RPMI8226 (cell line): ENCODE measurements around the gene ITGA5.
A peak's percentile ranks its signal among the peaks of the same experiment; 100 is the strongest.

Experiments used
- DNase-seq: peaks from one replicate; pipeline ENCODE4 v3.0.0-alpha.2; 2015

Gene ITGA5

DNA sequence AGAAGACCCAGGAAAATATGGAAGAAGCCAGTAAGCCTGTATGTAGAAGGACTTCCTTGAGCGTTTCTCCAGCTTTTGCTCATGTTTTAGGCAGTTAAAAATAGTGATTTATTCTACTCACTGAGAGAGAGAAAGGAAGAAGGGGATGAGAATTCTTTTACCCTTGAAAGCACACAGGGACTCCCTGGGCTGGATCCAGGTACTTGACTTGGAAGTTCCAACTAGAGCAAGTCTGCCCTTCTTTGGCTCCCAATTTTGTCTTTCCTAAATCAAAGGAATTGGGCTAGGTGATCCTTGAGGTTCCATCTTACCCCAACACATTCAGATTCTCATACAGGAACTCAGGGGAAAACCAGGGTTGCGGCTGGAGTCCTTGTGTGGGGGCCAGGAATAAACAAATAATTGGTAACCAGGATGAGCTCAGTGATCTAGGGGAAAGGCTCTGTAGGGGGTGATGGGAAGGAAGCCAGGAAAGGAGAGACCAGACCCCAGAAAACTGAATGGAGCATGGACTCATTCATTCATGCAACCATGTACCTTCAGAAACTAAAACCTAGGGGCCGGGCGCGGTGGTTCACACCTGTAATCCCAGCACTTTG, 11.5 kb upstream of the ITGA5 start:
- no peak for DNase-seq

DNA sequence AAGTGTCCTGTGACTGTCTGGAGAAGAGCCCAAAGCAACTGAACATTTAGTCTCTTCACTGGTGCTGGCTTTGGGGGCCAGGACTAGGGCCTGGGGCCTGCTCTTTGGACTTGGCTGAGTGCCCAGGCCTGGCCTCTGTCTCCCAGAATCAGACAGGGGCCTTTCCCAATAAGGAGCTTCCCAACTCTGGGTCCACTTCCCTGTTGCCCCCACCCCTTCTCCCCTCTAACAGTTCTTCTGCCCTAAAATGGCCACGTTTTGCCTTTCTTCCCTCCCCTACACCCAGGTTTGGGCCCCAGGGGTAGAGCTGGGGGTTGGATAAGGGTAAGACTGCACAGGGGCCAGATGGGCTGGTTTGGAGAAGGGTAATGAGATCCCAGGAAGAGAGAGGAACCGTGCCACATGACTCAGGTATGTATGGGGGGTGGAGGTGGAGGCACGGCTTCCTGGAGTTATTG, 10.0 kb upstream of the ITGA5 start:
- no peak for DNase-seq

DNA sequence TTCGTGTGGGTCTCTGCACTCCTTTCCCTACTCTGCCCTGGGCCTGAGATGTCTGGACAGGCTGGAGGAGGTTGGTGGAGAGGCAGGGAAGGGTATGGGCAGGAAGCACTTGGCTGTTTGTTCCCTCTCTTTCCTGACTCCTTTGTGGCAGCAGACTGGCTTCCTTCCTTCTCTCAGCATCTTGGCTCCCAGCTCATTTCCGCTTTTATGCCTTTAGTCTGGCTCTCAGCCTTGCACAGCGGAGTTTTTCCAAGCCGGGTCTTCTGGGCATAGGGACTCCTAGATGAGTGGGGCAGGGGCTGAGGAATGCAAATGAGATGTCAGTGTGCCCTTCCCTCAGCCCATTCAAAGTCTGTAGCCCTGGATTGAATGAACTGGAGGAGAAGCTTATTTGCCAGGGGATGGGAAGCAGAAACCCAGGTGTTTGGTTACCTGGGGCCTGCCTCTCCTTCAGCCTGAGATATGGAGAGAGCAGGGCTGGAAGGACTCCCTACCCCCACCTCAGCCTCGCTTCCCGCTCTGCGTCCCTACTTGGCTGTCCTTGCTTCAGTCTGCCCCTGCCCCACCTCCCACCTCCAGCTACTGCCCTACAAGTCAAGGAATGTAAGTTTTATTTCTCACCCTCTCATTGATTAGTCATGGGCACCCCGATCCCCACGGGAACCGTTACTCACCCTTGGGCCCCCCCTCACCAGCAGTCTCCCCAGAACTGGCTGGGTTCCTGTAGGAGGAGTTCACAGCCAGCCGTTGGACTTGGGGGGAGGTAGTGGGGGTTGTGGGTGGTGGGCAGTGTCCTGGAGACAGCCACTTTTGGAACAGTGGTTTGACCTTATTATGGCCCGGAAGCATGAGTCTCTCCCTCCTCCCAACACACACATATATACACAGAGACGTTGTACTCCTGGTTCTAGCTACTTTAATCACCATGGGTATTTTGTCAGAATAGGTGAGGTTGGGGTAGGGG, 9.3 kb upstream of the ITGA5 start:
- no peak for DNase-seq

DNA sequence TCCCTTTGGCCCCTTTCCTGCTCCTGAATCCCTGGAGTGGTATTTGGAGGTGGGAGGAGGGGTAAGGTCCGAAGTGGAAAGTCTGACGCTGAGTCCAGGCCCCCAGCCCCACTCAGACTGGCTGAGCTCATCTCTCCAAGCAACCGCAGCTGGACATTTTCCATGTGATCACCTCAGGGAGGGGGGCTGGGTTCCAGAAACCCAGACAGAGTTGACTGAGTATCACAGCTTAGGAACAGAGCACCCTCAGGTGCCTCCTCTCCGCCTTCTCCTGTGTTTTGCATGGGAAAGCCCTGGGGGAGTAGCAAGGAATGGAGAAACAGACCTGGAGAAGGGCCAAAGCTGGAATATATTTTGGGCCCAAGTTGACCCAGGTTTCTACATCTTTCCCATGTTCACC, 8.0 kb upstream of the ITGA5 start:
- DNase-seq: no peak

DNA sequence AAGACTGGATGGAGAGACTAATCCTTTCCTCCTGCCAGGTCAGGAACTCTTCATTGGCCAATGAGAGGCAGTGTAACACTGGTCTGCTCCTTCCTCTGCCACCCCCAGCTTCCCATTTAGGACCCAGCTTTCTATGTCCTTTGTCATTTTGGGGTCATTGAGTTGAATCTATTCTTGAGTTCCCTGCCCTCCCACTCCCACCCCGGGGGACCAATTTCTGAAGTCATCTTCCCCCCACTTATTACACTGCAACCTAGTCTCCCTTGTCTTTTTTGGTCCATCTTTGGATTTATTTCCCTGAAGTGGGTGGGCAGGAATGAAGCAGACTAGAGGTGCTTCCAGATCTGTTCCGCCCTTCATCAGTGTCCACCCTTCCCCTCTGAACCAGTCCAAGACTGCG, 7.6 kb upstream of the ITGA5 start:
- no peak for DNase-seq

DNA sequence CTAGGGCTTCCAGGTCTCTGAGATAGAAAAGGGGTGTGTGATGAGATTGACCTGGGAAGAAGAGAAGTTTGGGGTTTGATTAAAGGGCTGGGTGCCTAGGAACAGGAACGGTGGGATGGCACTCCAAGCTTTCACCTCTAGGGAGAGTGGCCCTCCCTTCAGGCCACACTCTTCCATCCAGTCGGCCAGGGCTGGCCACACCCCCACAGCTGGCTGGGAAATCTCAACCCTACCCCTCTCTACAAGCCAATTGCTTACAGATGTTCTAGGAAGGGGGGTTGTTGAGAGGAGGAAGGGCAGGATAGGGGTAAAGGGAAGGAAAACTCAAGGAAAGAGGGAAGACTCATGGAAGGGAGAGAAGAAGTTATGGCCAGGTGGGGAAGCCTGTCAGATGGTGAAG, 6.6 kb upstream of the ITGA5 start:
- DNase-seq: no peak

DNA sequence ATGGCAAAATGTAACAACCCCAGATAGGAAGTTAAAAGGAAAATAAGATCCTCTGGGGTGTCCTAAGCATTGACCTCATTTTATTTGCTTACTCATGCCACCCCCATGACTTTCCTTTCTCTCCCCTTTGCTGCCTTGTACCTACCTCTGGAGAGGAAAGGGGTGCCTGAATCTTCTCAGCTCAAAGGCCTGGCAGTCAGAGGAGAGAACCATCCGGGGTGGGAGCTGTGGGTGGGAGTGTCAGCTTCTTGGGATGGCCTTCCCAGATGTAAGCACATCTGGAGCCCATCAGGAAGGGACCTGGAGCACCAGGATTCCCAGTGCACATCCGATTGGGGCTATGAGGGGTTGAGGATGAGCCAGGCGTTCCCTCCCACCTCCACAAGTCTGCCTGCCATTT, 5.2 kb upstream of the ITGA5 start:
- DNase-seq: no peak

DNA sequence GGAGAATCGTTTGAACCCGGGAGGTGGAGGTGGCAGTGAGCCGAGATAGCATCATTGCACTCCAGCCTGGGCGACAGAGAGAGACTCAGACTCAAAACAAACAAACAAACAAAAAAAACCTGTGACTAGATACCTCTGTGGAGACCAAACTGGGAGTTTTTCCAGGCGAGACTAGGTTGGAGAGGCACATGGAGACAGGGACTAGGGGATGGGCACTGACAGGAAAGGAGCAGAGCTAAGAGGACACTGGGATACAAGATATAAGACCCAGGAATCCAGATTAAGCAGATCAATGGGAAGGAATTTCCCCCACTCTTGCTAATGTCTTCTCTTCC, 4.7 kb upstream of the ITGA5 start:
- no peak for DNase-seq

DNA sequence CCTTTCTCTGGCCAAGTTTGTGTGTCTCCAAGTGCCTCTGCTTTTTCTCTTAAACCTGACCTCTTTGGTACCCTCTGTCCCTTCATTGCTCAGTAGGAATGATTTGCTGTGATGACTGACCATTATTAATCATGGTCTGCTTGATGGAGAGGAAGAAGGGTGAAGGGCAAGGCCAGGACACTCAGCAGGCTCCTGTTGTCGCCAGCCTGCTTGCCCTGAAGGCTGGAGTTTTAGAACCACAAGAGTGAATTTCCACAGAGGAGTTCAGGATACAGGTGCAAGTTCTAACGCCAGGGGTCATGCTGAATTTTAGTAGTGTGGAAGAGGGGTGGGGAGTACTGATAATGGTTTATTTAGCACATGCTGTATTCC, 2.8 kb upstream of the ITGA5 start:
- DNase-seq: no peak

DNA sequence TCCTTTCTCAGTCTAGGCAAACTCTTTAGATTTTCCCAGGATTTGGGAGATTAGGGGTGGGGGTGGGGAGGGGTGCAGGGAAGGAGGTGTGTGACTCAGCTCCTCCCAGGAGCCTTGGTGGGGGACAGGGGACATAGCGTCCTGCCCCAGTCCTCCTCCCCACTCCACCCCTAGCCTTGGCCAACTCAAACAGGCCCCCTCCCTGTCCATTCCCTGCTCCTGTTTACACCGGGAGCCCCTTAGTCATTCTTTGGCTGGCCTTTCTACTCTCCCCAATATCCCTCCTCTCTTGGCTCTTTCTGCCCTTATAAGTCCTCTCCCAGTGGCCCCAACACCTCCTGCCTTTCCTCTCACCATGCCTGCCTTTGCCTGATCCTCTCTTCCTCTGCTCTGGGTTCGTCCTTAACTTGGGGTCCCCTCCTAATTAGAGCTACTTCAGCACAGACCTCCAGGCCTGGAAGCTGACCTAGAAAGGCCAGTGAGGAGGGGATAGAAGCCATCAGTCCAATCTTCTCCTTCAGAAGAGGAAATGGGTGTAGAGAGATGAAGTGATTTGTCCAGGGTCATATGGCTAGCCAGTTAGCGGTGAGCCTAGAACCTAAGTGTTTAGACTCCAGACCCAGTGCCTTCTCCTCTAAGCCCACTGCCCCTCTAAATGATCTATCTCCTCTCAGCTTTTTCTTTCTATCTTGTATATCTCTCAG, 2.3 kb upstream of the ITGA5 start:
- DNase-seq: no peak

DNA sequence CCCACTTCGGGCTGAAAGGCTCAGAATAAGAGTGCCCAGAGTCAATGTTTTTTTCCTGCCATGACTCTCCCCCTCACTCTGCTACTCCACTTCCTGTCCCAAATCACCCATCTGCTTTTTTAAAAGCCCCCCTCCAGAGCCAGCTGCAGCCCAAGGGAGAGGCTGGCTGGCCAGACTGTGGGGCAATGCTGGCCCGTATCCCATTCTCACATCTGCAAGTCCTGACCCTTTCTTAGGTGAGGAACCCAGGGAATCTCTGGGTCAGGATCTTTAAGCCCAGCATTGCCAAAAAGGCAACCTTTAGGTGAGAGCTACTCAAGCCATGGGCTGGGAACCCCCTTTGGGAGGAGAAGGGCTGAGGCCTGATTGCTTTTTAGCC, 1.7 kb upstream of the ITGA5 start:
- no peak for DNase-seq

DNA sequence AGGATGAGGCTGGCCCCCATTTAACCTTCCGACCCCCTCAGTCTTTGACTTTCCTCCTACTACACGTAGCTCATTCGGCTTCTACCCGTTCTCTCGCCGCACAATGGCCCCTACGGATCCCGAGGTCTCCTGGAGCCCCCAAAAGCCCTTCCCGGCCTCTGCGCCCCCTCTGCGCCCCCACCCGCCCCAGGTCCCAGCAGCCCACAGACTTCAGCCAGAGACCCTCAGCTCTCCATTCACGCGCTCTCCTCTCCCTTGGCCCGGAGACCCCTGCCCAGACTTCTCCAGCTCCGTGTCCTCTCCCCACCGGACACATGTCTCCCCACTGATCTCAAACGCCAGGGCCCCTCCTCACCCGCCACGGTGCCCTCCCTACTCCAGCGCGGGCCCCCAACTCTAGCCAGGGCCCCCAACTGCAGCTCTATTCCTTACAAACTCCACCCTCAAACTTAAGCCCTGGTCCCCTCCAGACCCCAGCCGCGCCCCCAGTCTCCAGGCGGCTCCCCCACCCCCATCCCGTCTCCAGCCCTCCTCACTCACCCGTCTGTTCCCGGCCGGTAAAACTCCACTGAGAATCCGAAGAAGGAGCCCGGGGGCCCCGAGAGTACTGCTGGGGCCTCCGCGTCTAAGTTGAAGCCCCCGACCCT, 502 bp downstream of the ITGA5 start:
- no peak for DNase-seq

DNA sequence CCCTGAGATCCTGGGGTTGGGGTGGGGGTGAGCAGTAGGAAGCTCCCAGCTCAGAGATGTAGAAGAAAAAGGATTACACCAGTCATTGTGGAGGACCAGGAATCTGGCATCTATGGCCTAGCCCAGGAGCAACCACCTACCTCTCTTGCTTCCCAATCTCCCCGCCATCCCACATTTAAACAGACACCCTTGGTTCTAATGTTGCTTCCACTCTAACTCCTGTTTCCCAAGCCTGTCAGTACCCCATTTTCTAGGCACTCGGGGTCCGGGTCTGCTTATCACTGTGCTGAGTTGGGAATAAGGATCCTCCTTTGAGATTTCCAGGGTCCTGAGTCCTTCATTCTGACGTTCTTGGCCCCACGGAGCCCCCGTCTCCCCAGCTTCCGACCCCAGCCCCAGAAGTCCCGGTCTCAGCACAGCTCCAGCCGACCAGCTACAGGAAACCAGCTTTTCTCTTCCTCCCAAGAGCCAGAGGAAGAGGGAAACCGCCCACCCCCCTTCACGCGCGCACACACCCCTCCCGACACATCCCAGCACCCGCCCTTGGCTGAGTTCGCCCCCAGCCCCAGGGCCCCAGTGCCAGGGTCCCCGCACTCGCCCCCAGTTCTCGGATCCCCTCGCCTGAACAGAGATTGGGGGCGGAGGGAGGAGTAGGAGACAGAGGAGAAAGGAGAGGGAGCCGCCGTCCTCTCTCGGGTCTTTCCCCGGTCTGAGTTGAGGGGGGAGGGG, 1.2 kb downstream of the ITGA5 start:
- DNase-seq: no peak

DNA sequence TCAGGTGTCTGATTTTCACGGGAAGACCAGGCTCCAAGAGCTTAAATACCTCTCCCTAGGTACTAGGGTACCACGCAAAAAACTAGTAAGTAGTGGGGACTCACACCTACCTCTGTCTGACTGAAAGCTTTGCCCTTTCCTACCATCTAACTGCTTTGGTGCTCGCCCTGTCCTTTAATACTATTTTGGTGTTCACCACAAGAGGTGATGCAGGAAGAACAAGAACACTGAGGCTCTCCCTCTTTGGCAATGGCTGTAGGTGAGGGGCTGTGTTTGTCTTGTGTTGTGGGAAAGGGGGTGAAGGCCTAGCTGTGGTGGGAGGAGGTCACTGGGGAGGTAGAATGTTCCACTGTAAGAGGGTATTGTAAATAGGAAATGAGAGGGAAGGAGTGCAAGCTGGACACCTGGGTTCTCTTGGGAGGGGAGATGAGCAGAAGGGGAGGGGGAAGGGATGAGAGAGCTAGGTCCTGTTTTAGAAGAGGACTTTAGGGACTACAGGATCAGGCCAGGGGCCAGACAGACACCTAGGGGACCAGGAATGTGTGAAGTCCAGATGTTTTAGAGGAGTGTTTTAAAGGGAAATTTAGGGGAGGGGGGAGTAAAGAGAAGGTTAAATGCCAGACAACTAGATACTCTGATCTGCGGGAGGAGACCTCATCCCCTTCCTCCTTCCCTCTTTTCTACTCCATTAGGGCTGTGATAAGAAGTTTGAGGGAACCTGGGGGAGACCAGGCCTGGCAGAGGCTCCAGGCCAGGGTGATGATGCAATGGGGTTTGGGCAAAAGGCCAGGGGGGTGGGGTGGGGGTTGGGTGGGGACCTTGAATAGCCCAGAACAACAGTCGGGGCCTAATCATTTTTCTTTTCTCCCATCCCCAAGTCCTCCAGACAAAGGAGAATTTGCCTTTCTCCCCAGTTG, 2.1 kb downstream of the ITGA5 start:
- DNase-seq: no peak

DNA sequence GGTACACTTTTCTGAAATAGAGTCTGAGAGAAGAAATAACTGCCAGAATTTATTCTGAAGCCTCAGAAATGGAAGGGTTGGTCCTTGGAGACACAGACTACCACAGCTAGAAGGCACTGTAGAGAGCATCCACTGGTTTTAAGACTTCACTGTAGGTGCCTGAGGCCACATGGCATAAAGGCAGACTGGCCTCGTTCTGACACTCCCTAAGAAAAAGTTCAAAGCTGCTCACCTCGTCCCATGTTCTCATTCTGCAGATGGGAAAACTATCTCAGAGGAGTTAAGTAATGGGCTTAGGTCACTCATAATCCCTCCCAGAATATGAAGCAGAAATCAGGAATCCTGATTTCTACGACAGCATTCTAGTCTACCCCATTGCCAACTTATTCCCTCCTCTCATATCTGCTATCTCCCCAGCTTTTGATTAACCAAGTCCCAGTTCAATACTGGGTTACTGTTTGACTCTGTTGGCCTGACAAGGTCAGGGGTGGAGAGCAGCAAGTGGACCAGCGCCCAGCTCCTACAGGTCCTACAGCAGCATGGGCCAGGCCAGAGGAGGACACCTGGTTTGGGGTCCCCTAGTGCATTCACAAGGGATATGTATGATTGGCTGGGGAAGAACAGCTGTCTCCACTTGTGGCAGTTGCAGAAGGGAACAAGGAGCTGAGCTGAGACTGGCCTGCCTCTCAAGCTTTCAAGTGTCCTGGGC, 3.7 kb downstream of the ITGA5 start:
- DNase-seq: no peak

DNA sequence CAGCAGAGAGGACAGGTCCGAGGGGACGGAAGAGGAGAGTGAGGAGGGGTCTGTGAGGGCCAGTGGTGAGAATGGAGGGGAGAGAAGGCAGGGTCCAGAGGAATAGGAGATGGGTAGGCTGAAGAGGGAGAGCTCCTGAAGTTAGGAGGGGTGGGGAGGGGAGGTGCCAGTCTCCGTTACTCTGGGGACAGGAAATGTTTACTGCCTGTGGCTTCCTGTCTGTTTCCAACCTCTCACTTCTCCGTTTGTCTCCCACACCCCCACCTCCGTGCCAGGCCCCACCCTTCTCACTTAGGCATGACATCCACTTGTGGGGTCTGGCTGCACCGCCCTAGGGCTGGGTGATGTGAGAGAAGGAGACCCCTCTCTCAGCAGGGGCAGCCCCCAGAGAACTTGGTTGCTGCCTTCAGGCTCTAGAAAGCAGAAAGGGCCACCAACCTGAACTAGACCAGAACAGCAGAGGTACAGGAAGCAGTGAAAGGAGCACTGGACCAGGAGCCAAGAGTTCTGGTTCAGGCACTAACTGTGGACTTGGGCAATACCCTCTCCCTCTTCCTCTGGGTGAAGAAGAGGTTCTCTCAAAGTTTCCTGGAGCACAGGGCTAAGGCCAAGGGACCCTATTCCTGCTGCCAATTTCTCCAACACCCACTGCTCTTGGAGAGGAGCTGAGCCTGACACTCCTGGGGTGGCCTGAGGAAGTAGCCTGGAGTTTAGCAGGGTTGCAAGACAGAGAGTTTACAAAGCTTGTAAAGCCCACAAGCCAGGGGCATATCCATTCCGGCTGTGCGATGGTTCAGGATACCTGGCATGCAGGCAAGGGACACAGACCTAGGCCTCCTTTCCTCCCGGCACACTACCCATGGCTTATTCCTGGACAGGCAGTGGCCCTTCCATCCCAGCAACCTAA, 5.5 kb downstream of the ITGA5 start:
- DNase-seq: peak; percentile 72

DNA sequence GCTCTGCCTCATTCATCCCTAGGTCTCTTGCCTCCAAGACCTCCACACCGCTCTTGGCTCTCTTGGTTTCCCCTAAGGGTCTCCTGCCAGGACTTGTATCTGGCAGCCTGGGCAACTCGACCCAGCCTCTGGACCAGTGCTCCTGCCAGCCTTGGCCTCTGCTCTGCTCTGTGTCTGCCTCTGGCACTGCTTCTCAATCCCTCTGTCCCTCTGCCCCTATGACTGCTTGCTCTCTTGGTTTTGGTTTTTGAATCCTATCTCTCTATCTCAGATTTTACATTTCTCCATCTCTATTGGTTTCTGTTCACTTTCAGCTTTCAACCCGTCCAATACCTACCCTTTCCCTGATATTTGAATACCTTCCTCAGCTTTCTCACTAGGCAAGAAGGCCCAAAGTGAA, 6.3 kb downstream of the ITGA5 start:
- DNase-seq: no peak

DNA sequence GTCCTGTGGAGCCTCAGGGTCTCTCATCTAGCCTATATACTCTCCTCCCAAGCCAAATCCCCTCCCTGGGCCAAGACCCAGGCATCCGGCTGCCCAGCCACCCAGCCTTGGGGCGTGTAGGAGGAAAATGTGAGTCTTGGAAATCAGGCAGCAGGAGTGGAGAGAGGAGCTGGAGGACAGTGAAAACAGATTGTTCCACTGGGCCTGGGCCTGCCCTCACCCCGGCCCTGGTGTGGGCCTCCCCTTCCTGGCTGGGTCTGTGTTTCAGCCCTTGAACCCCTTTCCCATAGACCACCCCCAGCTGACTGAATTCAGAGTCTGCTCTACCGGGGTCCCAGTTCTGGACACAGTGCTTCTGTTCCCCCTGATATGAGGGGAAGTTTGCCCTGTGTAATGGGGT, 6.7 kb downstream of the ITGA5 start:
- no peak for DNase-seq

DNA sequence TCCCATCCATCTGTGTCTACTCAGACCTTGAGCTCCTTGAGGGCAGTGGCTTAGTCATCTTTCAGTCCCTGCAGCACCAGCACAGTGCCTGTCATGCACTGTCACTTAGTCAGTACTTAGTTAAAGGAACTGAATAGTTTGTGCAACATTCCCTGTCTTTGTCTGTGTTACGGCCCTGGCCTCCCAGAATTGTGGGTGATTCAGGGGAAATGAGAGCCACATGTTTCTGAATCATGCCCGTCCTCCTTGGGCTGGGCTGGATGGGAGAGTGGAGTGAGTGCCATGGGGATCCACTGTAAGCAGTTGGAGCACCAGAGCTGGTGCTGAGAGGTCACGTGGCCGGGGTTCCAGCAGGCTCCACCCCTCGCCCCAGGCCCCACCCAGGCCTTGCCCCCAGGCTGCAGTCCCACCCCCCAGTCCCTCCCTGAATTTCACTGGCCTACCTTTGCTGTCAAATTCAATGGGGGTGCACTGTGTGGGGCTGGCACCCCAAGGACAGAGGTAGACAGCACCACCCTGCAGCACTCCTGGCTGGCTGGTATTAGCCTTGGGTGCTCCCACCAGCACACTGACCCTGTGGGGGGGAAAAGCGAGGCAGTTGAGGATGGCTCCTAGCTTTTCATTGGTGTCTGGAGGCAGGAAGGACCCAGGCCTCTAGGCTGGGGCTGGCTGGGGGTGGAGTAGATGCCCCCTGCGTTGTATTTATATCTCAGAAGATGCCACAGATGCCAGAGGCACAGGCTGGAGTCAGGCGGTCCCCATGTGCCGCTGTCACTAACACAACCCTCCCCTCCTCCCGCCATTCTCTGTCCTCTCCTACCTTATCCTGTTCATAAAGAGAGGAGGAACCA, 7.5 kb downstream of the ITGA5 start:
- no peak for DNase-seq
